Uterus (tissue), 2 donors: ENCODE data around the gene OASL.

Source experiments
- CTCF ChIP-seq, 4 experiments: fragments of 200-600 bp in 2 of 4; fragments of 450-650 bp in 2 of 4; sonication (generic) in 2 of 4; IDR thresholded peaks; one replicate each; pipeline ENCODE4 v1.5.1; 2016 to 2019; ENCODE audit warnings: antibody characterized with exemption in 4 of 4, mild to moderate bottlenecking in 2 of 4, moderate library complexity in 1 of 4
- POLR2A ChIP-seq, 2 donors: fragments of 450-650 bp; IDR thresholded peaks; one replicate each; pipeline ENCODE4 v1.6.1; 2016; ENCODE audit warnings: antibody characterized with exemption in 2 of 2, mild to moderate bottlenecking in 1 of 2, moderate library complexity in 1 of 2

GRCh38 chr12:121004253-121004815 lies 34.7 kb downstream of the OASL start:
- TF ChIP-seq CTCF (IDR thresholded peaks at IDR 0.05) (no peak), POLR2A (IDR thresholded peaks at IDR 0.05) (no peak)
